Measurements from ENCODE around the gene RIT1.

RIT1 gene

DNA sequence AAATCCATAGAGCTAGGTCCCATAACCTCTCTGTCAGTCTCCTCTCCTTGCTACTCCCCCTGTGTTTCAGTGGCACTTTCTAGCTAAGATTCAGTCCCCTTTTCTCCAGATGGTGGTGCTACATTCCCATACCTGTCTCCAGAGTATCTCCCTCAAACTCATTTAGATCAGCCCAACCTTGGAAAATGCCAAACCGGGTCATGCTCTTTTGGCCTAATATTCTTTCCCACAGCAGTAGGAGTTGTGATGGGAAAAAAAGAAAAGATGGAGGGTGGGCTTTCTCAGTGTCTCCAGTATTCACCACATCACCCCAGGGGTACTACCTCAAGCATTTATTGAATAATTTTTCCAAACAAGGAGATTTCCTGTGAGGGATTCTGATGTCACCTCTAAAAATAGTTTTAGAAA lies 27.1 kb upstream of the RIT1 start:
- Histone ChIP-seq H3K27ac (ENCODE audit: low read length) (no peak overlapping the region; the same call in 1 of the 2 replicates), H3K9ac (ENCODE audit: low read length) (no peak overlapping the region), H3K79me2 (ENCODE audit: low read length) (peaks cover 16% of the 10 kb centered on the region), H3K4me3 (ENCODE audit: low read length) (no peak overlapping the region), H4K20me1 (ENCODE audit: insufficient read depth, low read length) (no peaks in the 10 kb centered on the region; the same call in 1 of the 2 replicates), H3K4me2 (ENCODE audit: low read length) (no peak overlapping the region), H3K27me3 (ENCODE audit: low read depth, low read length) (no peaks in the 10 kb centered on the region), H3K36me3 (replicated peaks; ENCODE audit: low read depth, low read length) (peaks cover 6% of the 10 kb centered on the region), H2AFZ (ENCODE audit: low read depth, low read length) (no peak overlapping the region), H3K4me1 (ENCODE audit: low read length) (peaks cover 43% of the 10 kb centered on the region), H3K9me3 (ENCODE audit: insufficient read depth, low read length) (no peaks in the 10 kb centered on the region)
- no peak for TF ChIP-seq EZH2phosphoT487 (IDR thresholded peaks at IDR 0.05; ENCODE audit: low read depth)
- TF ChIP-seq, protein P1, sequence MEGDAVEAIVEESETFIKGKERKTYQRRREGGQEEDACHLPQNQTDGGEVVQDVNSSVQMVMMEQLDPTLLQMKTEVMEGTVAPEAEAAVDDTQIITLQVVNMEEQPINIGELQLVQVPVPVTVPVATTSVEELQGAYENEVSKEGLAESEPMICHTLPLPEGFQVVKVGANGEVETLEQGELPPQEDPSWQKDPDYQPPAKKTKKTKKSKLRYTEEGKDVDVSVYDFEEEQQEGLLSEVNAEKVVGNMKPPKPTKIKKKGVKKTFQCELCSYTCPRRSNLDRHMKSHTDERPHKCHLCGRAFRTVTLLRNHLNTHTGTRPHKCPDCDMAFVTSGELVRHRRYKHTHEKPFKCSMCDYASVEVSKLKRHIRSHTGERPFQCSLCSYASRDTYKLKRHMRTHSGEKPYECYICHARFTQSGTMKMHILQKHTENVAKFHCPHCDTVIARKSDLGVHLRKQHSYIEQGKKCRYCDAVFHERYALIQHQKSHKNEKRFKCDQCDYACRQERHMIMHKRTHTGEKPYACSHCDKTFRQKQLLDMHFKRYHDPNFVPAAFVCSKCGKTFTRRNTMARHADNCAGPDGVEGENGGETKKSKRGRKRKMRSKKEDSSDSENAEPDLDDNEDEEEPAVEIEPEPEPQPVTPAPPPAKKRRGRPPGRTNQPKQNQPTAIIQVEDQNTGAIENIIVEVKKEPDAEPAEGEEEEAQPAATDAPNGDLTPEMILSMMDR (IDR thresholded peaks at IDR 0.05; ENCODE audit: low read depth, low read length) = peak; percentile 97

DNA sequence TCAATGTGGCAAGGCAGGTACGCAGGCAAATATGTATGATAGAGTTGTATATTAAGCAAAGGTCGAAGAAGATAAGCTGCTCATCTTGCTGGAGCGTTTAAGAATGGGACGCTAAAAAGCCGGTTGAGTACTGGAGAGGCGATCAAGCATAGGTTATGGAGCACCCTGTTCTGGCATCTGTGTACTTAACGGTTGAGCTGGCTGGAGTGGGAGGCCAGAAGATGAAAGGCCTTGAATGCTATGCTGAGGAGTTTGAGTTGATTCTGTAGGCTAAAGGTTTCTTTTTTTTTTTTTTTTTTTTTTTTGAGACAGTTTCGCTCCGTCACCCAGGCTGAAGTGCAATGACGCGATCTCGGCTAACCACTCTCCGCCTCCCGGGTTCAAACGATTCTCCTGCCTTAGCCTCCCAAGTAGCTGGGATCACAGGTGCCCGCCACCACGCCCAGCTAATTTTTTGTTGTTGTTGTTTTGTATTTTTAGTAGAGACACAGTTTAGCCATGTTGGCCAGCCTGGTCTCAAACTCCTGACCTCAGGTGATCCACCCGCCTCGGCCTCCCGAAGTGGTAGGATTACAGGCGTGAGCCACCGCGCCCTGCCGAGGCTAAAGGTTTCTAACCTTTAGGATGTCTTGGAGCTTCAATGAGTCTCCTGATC lies 23.9 kb upstream of the RIT1 start:
- peak overlapping the region; percentile 75 for H2AFZ ChIP-seq (ENCODE audit: low read depth, low read length)
- H3K4me1 ChIP-seq (ENCODE audit: low read length) = peaks cover 34% of the 10 kb centered on the region
- H3K27me3 ChIP-seq (ENCODE audit: low read depth, low read length) = no peaks in the 10 kb centered on the region
- H3K4me3 ChIP-seq (ENCODE audit: low read length) = peak overlapping the region; percentile 87
- H4K20me1 ChIP-seq (ENCODE audit: insufficient read depth, low read length) = peaks cover 30% of the 10 kb centered on the region
- peaks cover 48% of the 10 kb centered on the region for H3K79me2 ChIP-seq (ENCODE audit: low read length)
- peak overlapping the region; percentile 89 for H3K9ac ChIP-seq (ENCODE audit: low read length)
- H3K9me3 ChIP-seq (ENCODE audit: insufficient read depth, low read length) = no peaks in the 10 kb centered on the region
- TF ChIP-seq EZH2phosphoT487 (IDR thresholded peaks at IDR 0.05; ENCODE audit: low read depth) = no peak
- TF ChIP-seq, protein P1 (IDR thresholded peaks at IDR 0.05; ENCODE audit: low read depth, low read length) = no peak
- H3K4me2 ChIP-seq (ENCODE audit: low read length) = peak overlapping the region; percentile 86
- peak overlapping the region; percentile 79 for H3K27ac ChIP-seq (ENCODE audit: low read length)
- peaks cover 35% of the 10 kb centered on the region for H3K36me3 ChIP-seq (replicated peaks; ENCODE audit: low read depth, low read length)

GRCh38 chr1:155934097-155934935 lies 23.2 kb upstream of the RIT1 start, which contains the start of gene KHDC4:
Gene KHDC4 (minus strand): TSS chr1:155934413. CDS start chr1:155934373, 40 bp downstream.
- H3K4me1 ChIP-seq (ENCODE audit: low read length) = peaks cover 30% of the 10 kb centered on the region
- peak within 1 kb of the TSS; percentile 87 for H3K4me3 ChIP-seq (ENCODE audit: low read length)
- H3K27me3 ChIP-seq (ENCODE audit: low read depth, low read length) = no peaks in the 10 kb centered on the region
- peak within 1 kb of the TSS; percentile 94 for H3K4me2 ChIP-seq (ENCODE audit: low read length)
- peak within 1 kb of the TSS; percentile 79 for H3K27ac ChIP-seq (ENCODE audit: low read length)
- H2AFZ ChIP-seq (ENCODE audit: low read depth, low read length) = peak within 1 kb of the TSS; percentile 75
- TF ChIP-seq EZH2phosphoT487 (IDR thresholded peaks at IDR 0.05; ENCODE audit: low read depth) = no peak
- TF ChIP-seq, protein P1 (IDR thresholded peaks at IDR 0.05; ENCODE audit: low read depth, low read length) = peak; percentile 20; the same call in 1 of the 2 replicates
- no peaks in the 10 kb centered on the region for H3K9me3 ChIP-seq (ENCODE audit: insufficient read depth, low read length)
- H3K79me2 ChIP-seq (ENCODE audit: low read length) = peaks cover 55% of the 10 kb centered on the region
- peak within 1 kb of the TSS; percentile 95 for H3K9ac ChIP-seq (ENCODE audit: low read length)
- H3K36me3 ChIP-seq (replicated peaks; ENCODE audit: low read depth, low read length) = peaks cover 39% of the 10 kb centered on the region
- peaks cover 33% of the 10 kb centered on the region for H4K20me1 ChIP-seq (ENCODE audit: insufficient read depth, low read length)

DNA sequence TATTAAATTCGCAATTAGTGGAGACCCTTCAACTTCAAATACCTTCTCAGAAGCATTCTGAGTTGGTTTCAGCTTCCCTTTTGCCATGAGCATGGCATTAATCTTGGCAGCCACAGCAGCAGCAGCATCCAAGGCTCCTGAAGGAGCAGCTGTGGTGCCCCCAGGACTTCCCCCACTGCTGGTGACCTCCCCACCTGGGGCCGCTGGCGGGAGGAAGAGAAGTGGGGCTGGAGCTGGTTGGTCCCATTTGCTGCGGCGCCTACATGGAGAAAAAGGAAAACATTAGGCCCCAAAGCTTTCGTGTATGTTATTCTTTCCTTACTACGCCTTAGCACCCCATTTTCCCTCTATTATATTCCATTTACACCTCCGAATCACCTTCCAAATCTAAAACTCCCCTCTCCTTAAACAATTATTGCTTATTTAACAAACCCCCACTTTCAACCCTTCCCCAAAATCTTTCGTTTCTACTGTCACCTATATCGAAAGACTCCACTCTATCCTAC lies 22.5 kb upstream of the RIT1 start:
- peak overlapping the region; percentile 94 for H3K4me2 ChIP-seq (ENCODE audit: low read length)
- H3K4me3 ChIP-seq (ENCODE audit: low read length) = peak overlapping the region; percentile 87
- H3K27me3 ChIP-seq (ENCODE audit: low read depth, low read length) = no peaks in the 10 kb centered on the region
- H3K27ac ChIP-seq (ENCODE audit: low read length) = peak overlapping the region; percentile 79
- H3K4me1 ChIP-seq (ENCODE audit: low read length) = peaks cover 28% of the 10 kb centered on the region
- TF ChIP-seq, protein P1 (IDR thresholded peaks at IDR 0.05; ENCODE audit: low read depth, low read length) = no peak
- peaks cover 43% of the 10 kb centered on the region for H3K36me3 ChIP-seq (replicated peaks; ENCODE audit: low read depth, low read length)
- no peak overlapping the region for H2AFZ ChIP-seq (ENCODE audit: low read depth, low read length)
- H3K9ac ChIP-seq (ENCODE audit: low read length) = peak overlapping the region; percentile 95
- no peaks in the 10 kb centered on the region for H3K9me3 ChIP-seq (ENCODE audit: insufficient read depth, low read length)
- H3K79me2 ChIP-seq (ENCODE audit: low read length) = peaks cover 61% of the 10 kb centered on the region
- peaks cover 38% of the 10 kb centered on the region for H4K20me1 ChIP-seq (ENCODE audit: insufficient read depth, low read length)
